H1 (cell line): ENCODE measurements around the gene THAP4. TPM values are rescaled to one million over a fixed set of nuclear protein-coding genes. Genes with fewer than 3 reads are reported as not detected.
A peak's percentile ranks its signal among the peaks of the same experiment; 100 is the strongest.

Experiments
- CTCF ChIA-PET: fragments of 300-600 bp; sonication (Branson Sonifier 250); formaldehyde crosslinking; loops from one replicate; lab custom pipeline; 2021; ENCODE audit not compliant: partially characterized antibody; lab: Charles Lee
- POLR2A ChIA-PET: fragments of 300-600 bp; sonication (Branson Sonifier 250); formaldehyde crosslinking; loops from one replicate; lab custom pipeline; 2021; ENCODE audit warnings: inconsistent platforms; ENCODE audit not compliant: partially characterized antibody; lab: Charles Lee
- DNase-seq, 2 experiments: peaks; one replicate each; pipeline versions ENCODE4 v3.0.0 to v3.0.0-alpha.2; 2010 to 2022; ENCODE audit warnings: low spot score in 2 of 2, low read depth in 1 of 2, mixed read lengths in 1 of 2
- FAIRE-seq: peaks from 2 replicates; lab custom pipeline; 2011; peaks lifted over from hg19 to GRCh38; lab: Jason Lieb, UNC
- H2AFZ ChIP-seq: 2 replicates; pipeline ENCODE4 v1.8.1; 2012; ENCODE audit warnings: low read length, inconsistent platforms
- H2AK5ac ChIP-seq: 2 replicates; pipeline ENCODE4 v1.6.1; 2013; ENCODE audit warnings: low read depth, low read length
- H2BK120ac ChIP-seq: replicated peaks from 2 replicates; pipeline ENCODE3; 2013; ENCODE audit warnings: low read depth, low read length, inconsistent platforms
- H2BK12ac ChIP-seq: 2 replicates; pipeline ENCODE4 v1.6.1; 2013; ENCODE audit warnings: low read depth, low read length
- H2BK15ac ChIP-seq: 2 replicates; pipeline ENCODE4 v1.6.1; 2013; ENCODE audit warnings: low read length
- H2BK20ac ChIP-seq: 2 replicates; pipeline ENCODE4 v1.6.1; 2013; ENCODE audit warnings: low read length
- H2BK5ac ChIP-seq: 2 replicates; pipeline ENCODE4 v1.6.1; 2013; ENCODE audit warnings: low read depth, low read length
- H3K14ac ChIP-seq: 2 replicates; pipeline ENCODE4 v1.6.1; 2013; ENCODE audit warnings: inconsistent platforms; ENCODE audit not compliant: insufficient read length
- H3K18ac ChIP-seq: 2 replicates; pipeline ENCODE4 v1.6.1; 2013; ENCODE audit warnings: low read length; ENCODE audit errors: extremely low read depth
- H3K23ac ChIP-seq: 2 replicates; pipeline ENCODE4 v1.6.1; 2013; ENCODE audit warnings: inconsistent platforms; ENCODE audit not compliant: insufficient read length
- H3K23me2 ChIP-seq: 2 replicates; pipeline ENCODE4 v1.6.1; 2013; ENCODE audit warnings: low read depth, low read length
- H3K27ac ChIP-seq: 2 replicates; pipeline ENCODE4 v1.6.1; 2011; ENCODE audit warnings: low read depth, low read length, inconsistent platforms
- H3K27me3 ChIP-seq, 4 experiments: replicated peaks in 1 of 4; 1 replicate in 1 of 4; 2 replicates in 3 of 4; pipeline versions ENCODE4 v1.6.1 to v1.8.1; 2011 to 2013; ENCODE audit warnings: low read length in 3 of 4, mild to moderate bottlenecking in 3 of 4, inconsistent platforms in 2 of 4, mixed read lengths in 2 of 4, moderate library complexity in 1 of 4; ENCODE audit not compliant: control insufficient read depth in 3 of 4, insufficient read depth in 3 of 4; ENCODE audit errors: extremely low read depth in 1 of 4
- H3K36me3 ChIP-seq, 4 experiments: 2 replicates each; pipeline versions ENCODE4 v1.6.1 to v1.8.1; 2011 to 2013; ENCODE audit warnings: mild to moderate bottlenecking in 4 of 4, low read length in 3 of 4, moderate library complexity in 2 of 4, control low read depth in 1 of 4, inconsistent platforms in 1 of 4; ENCODE audit not compliant: insufficient read depth in 4 of 4, control insufficient read depth in 2 of 4
- H3K4ac ChIP-seq: replicated peaks from 2 replicates; pipeline ENCODE3; 2013; ENCODE audit warnings: low read length, low read depth, mixed read lengths, inconsistent platforms; ENCODE audit not compliant: insufficient read length
- H3K4me1 ChIP-seq, 4 experiments: replicated peaks in 1 of 4; 1 replicate in 1 of 4; 2 replicates in 3 of 4; pipeline versions ENCODE4 v1.6.1 to v1.8.1; 2011 to 2013; ENCODE audit warnings: low read length in 3 of 4, inconsistent platforms in 2 of 4, mixed read lengths in 1 of 4; ENCODE audit not compliant: insufficient read depth in 4 of 4, control insufficient read depth in 3 of 4
- H3K4me2 ChIP-seq, 2 experiments: 2 replicates each; pipeline versions ENCODE4 v1.6.1 to v1.8.1; 2011 to 2013; ENCODE audit warnings: low read depth in 2 of 2, low read length in 2 of 2, control low read depth in 1 of 2, inconsistent platforms in 1 of 2, mild to moderate bottlenecking in 1 of 2; ENCODE audit not compliant: insufficient read depth in 1 of 2
- H3K4me3 ChIP-seq, 4 experiments: fragments of 200-600, 300-600 bp in 1 of 4; sonication (generic), shearing (Covaris generic), sonication (Bioruptor Twin) in 1 of 4; 2 replicates each; pipeline versions ENCODE4 v1.5.1 to v1.8.1; 2011 to 2016; ENCODE audit warnings: low read length in 4 of 4, low read depth in 3 of 4, control low read depth in 2 of 4, inconsistent platforms in 2 of 4, mild to moderate bottlenecking in 2 of 4, mixed read lengths in 1 of 4, moderate library complexity in 1 of 4; ENCODE audit not compliant: insufficient read depth in 2 of 4; ENCODE audit errors: extremely low read depth in 1 of 4
- H3K56ac ChIP-seq: replicated peaks from 2 replicates; pipeline ENCODE3; 2013; ENCODE audit warnings: low read depth, mild to moderate bottlenecking, mixed read lengths, low read length, inconsistent platforms; ENCODE audit not compliant: insufficient read length
- H3K79me1 ChIP-seq: 2 replicates; pipeline ENCODE4 v1.6.1; 2013; ENCODE audit warnings: low read depth, low read length, control low read depth
- H3K79me2 ChIP-seq, 2 experiments: 2 replicates each; pipeline versions ENCODE4 v1.6.1 to v1.8.1; 2012 to 2013; ENCODE audit warnings: low read length in 2 of 2, mild to moderate bottlenecking in 2 of 2, inconsistent platforms in 1 of 2; ENCODE audit not compliant: insufficient read depth in 2 of 2, control insufficient read depth in 1 of 2
- H3K9ac ChIP-seq, 4 experiments: replicated peaks in 1 of 4; 1 replicate in 1 of 4; 2 replicates in 3 of 4; pipeline versions ENCODE4 v1.6.1 to v1.8.1; 2011 to 2013; ENCODE audit warnings: low read depth in 3 of 4, low read length in 3 of 4, control low read depth in 2 of 4, mild to moderate bottlenecking in 2 of 4, moderate library complexity in 2 of 4, inconsistent platforms in 1 of 4; ENCODE audit errors: extremely low read depth in 1 of 4
- H3K9me3 ChIP-seq, 2 experiments: 2 replicates each; pipeline versions ENCODE4 v1.6.1 to v1.8.1; 2012 to 2013; ENCODE audit warnings: mild to moderate bottlenecking in 2 of 2, moderate library complexity in 2 of 2, control low read depth in 1 of 2, inconsistent platforms in 1 of 2, low read depth in 1 of 2, low read length in 1 of 2, mixed read lengths in 1 of 2; ENCODE audit not compliant: insufficient read depth in 2 of 2
- H4K20me1 ChIP-seq, 2 experiments: replicated peaks in 1 of 2; 2 replicates each; pipeline versions ENCODE3 to v1.8.1; 2011 to 2013; ENCODE audit warnings: inconsistent platforms in 2 of 2, low read length in 2 of 2, mild to moderate bottlenecking in 1 of 2; ENCODE audit not compliant: insufficient read depth in 2 of 2, control insufficient read depth in 1 of 2
- H4K5ac ChIP-seq: 2 replicates; pipeline ENCODE4 v1.6.1; 2013; ENCODE audit warnings: low read length, low read depth, mixed read lengths, inconsistent platforms; ENCODE audit not compliant: insufficient read length
- H4K8ac ChIP-seq: 2 replicates; pipeline ENCODE4 v1.8.0; 2013; ENCODE audit warnings: mild to moderate bottlenecking, moderate library complexity, low read length, inconsistent platforms; ENCODE audit not compliant: insufficient read depth; ENCODE audit errors: extremely low read depth
- H4K91ac ChIP-seq: replicated peaks from 2 replicates; pipeline ENCODE3; 2013; ENCODE audit warnings: low read length, mixed read lengths, inconsistent platforms; ENCODE audit not compliant: insufficient read length
- E2F6 ChIP-seq: IDR thresholded peaks from 2 replicates; pipeline ENCODE4 v1.6.1; 2012; ENCODE audit warnings: inconsistent platforms
- EGR1 ChIP-seq: IDR thresholded peaks from 2 replicates; pipeline ENCODE4 v1.6.1; 2011; ENCODE audit warnings: low read depth, low read length, borderline replicate concordance
- EZH2 ChIP-seq: fragments of 200-600 bp; sonication (generic); IDR thresholded peaks from 2 replicates; pipeline ENCODE4 v1.7.1; 2012; ENCODE audit warnings: low read depth, mild to moderate bottlenecking, moderate library complexity, low read length, inconsistent platforms; ENCODE audit not compliant: severe bottlenecking
- JUN ChIP-seq: IDR thresholded peaks from 2 replicates; pipeline ENCODE4 v1.6.1; 2011; ENCODE audit warnings: low read depth, mild to moderate bottlenecking, improper control_type of control experiment, low read length
- KDM4A ChIP-seq: IDR thresholded peaks from one replicate; pipeline ENCODE4 v1.7.1; 2012; ENCODE audit warnings: low read depth, mild to moderate bottlenecking, moderate library complexity, low read length, inconsistent platforms; ENCODE audit not compliant: severe bottlenecking
- RFX5 ChIP-seq: IDR thresholded peaks from 2 replicates; pipeline ENCODE4 v1.6.1; 2011; ENCODE audit warnings: low read depth, low read length, improper control_type of control experiment, borderline replicate concordance
- SAP30 ChIP-seq: fragments of 300-600 bp; sonication (generic); IDR thresholded peaks from 2 replicates; pipeline ENCODE4 v1.7.1; 2012; ENCODE audit warnings: low read length, moderate library complexity, mild to moderate bottlenecking, inconsistent platforms; ENCODE audit not compliant: insufficient read depth, insufficient replicate concordance
- SUZ12 ChIP-seq: fragments of 200-600 bp; sonication (generic); IDR thresholded peaks from 2 replicates; pipeline ENCODE4 v1.6.1; 2012; ENCODE audit warnings: mild to moderate bottlenecking, inconsistent platforms, low read length, moderate library complexity, mixed read lengths
- WGBS, 2 experiments: shearing (Covaris generic) in 1 of 2; methylation state at CpG; one replicate each; pipeline versions ENCODE4 v1.1.6 to v1.1.7; 2013 to 2015; ENCODE audit warnings: low lambda C conversion rate in 2 of 2, mixed read lengths in 2 of 2, inconsistent platforms in 1 of 2, low coverage in 1 of 2, missing lambda C conversion rate in 1 of 2; ENCODE audit not compliant: insufficient replicate concordance in 2 of 2, insufficient coverage in 1 of 2, insufficient read length in 1 of 2; ENCODE audit errors: extremely low coverage in 1 of 2, missing lambda C conversion rate in 1 of 2; 5-methylcytosine and 5-hydroxymethylcytosine counted together
- polyA plus RNA-seq, 7 experiments: library from polyadenylated mRNA; depleted of rRNA in 3 of 7; stranded (reverse) in 5 of 7; unstranded in 2 of 7; fragments of >200 nt in 5 of 7; fragments of 200-250 nt in 2 of 7; gene quantifications; 1 replicate in 5 of 7; 2 replicates in 1 of 7; 4 replicates in 1 of 7; pipeline versions ENCODE4 v1.2.1 to v1.2.3, GENCODE V29; 2011 to 2013; ENCODE audit warnings: missing spikeins in 2 of 7, mixed read lengths in 2 of 7
- total RNA-seq: library from RNA; stranded (reverse); fragmentation: NEBNext Ultra II Directional; extraction: Animal tissue kit (Norgen Biotek cat#: 25700); gene quantifications from 2 replicates; pipeline ENCODE4 v1.2.1, GENCODE V29; 2021

THAP4 gene
- total and polyA plus RNA-seq, 2 of the 8 experiments (the other 6 are each of a cell fraction or from before 2014, with no cell fraction given): 78.9 to 83.6 TPM

DNA sequence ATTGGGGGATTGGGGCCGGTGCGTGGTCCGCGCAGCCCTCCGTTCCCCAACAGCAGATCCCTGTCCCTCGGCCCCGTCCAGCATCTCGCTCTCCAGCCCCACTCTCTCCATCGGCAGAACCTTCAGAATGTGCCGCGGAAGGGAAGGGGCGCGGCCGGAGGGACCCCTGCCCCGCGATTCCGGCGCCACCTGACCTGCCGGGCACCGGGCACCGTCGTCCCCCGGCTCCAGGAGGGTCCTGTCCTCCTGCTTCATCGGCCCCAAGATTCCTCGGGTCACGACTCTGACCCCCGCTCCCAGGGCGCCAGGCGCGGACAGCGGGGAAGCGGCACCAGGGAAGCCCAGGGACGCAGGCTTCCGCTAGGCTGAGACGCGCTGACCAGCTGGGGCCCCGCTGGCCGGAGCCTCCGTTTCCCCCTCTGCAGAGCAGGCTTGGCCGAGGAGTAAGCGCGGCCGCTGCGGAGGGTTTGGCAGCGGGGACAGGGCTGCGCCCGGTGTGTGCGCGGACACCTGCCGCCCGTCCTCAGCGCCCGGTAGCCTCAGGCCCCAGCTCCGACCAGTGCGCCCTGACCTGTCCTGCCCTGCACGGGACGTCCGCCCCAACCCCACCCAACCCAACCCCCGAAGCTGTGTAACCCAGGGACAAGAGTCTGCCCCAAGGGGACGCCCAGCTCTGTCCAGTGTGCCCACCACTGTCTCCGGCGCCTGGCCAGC lies 95.2 kb downstream of the THAP4 start:
- no peak overlapping the region for H3K4ac ChIP-seq
- no peaks in the 10 kb centered on the region for H3K9me3 ChIP-seq
- no peaks in the 10 kb centered on the region for H3K79me1 ChIP-seq
- H4K8ac ChIP-seq: peak overlapping the region; percentile 71; the same call in 1 of the 2 replicates
- no peak overlapping the region for H3K56ac ChIP-seq
- H3K4me1 ChIP-seq: peaks cover 3 to 10% (median 5%) of the 10 kb centered on the region in 4 experiments
- no peak overlapping the region for H2AK5ac ChIP-seq
- no peak overlapping the region for H3K18ac ChIP-seq
- DNase-seq (no peak), FAIRE-seq (no peak)
- H2BK12ac ChIP-seq: no peak overlapping the region; the same call in 1 of the 2 replicates
- no peak overlapping the region for H2BK120ac ChIP-seq
- H3K4me3 ChIP-seq: peak overlapping the region; percentile 26 to 64 (median 38)
- no peak overlapping the region for H2BK15ac ChIP-seq
- H4K91ac ChIP-seq: no peak overlapping the region
- no peak overlapping the region for H3K9ac ChIP-seq
- ChIA-PET CTCF (interaction anchor here (0.6 to 1.2 kb wide), 3 partner anchors 14 to 234 kb away, joined by 3 read pairs; no protein-coding TSS in a partner anchor), POLR2A (interaction anchor here (1.0 to 1.7 kb wide), 5 partner anchors 18 to 69 kb away, joined by 3 to 7 read pairs (median 3); partner anchors contain the start of gene BOK)
- no peak overlapping the region for H3K27ac ChIP-seq
- H3K79me2 ChIP-seq: no peaks in the 10 kb centered on the region
- peak overlapping the region; percentile 77 to 83 for H3K4me2 ChIP-seq
- no peak overlapping the region for H2BK20ac ChIP-seq
- H4K20me1 ChIP-seq: peaks cover 0 to 5% of the 10 kb centered on the region in 2 experiments
- H3K23me2 ChIP-seq: peaks cover 21% of the 10 kb centered on the region; the same call in 1 of the 2 replicates
- no peaks in the 10 kb centered on the region for H3K36me3 ChIP-seq
- H2AFZ ChIP-seq: no peak overlapping the region
- H2BK5ac ChIP-seq: no peak overlapping the region
- H3K14ac ChIP-seq: no peak overlapping the region
- WGBS, 2 experiments: 24% methylated on average over 18 of the region's 62 CpGs; no CpG with 5 or more reads in 1 of the 2 experiments
- TF ChIP-seq SUZ12 (peak; percentile 71), EZH2 (peak; percentile 64), RFX5 (no peak), EGR1 (no peak), JUN (no peak), E2F6 (peak; percentile 26; the same call in 1 of the 2 replicates), SAP30 (no peak), KDM4A (peak; percentile 88)
- H3K27me3 ChIP-seq: peaks cover 18 to 35% (median 31%) of the 10 kb centered on the region in 4 experiments
- H3K23ac ChIP-seq: no peak overlapping the region
- no peak overlapping the region for H4K5ac ChIP-seq
